ENCODE results near the gene NMUR1. TPM values are rescaled to one million over a fixed set of nuclear protein-coding genes. Genes with fewer than 3 reads are reported as not detected.

Gene NMUR1
- total and polyA plus RNA-seq, 2 donors (not counting 3 experiments of a cell fraction or from before 2014, with no cell fraction given): not detected

DNA sequence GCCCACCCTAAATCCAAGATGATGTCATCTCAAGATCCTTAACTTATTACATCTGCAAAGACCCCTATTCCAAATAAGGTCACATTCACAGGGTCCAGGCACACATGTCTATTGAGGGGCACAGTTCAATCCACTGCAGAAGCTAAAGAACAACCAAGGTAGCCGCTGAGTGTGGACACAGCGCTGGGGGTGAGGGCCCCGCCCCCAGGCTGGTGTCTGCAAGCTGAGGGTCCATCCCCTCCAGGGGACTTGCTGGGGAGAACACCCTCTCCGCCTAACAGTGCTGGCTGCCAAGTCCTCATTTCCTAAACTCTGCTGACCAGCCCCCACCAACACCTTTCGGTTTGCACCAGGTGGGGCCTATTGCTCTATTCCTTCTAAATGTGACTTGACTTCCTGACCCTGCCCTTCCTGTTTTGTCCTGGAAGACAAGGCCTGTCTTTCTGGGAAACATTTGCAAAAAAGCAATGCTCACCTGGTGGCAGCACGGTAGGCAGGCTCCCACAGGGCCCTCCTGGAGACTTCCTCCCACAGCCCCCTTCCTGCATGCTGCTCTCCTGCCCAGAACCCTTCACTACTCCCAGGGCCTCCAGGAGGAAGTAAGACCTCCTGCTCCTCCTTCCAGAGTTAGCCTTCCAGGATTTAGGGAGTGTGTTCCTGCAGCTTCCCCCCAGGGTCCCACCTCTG is 38.0 kb upstream of the NMUR1 start:
- intact Hi-C loops (cut with micrococcal nuclease): no loop called here
- POLR2A ChIA-PET: no interaction called here
- no peak overlapping the region for H3K27ac ChIP-seq (ENCODE audit: insufficient read depth, low read depth, low read length)
- no peaks in the 10 kb centered on the region for H3K9me3 ChIP-seq (replicated peaks; ENCODE audit: control insufficient read depth, insufficient read depth, low read length)
- DNase-seq (ENCODE audit: low read depth, low spot score) (no peak), FAIRE-seq (no peak)
- H3K79me2 ChIP-seq (ENCODE audit: control insufficient read depth, insufficient read depth, low read length): no peaks in the 10 kb centered on the region
- TF ChIP-seq POLR2AphosphoS5 (IDR thresholded peaks at IDR 0.05; ENCODE audit: insufficient read depth, low read depth, low read length): no peak
- no peak for TF ChIP-seq FOS (IDR thresholded peaks at IDR 0.05; ENCODE audit: borderline replicate concordance, insufficient read depth, low read length)
- no peak for TF ChIP-seq POLR2A (IDR thresholded peaks at IDR 0.05; ENCODE audit: low read depth, low read length)
- TF ChIP-seq JUN (IDR thresholded peaks at IDR 0.05; ENCODE audit: borderline replicate concordance, insufficient read depth, insufficient read length, low read depth): no peak
- TF ChIP-seq MYC (IDR thresholded peaks at IDR 0.05; ENCODE audit: low read depth, low read length): no peak
- no peak for TF ChIP-seq EZH2 (IDR thresholded peaks at IDR 0.05; ENCODE audit: borderline replicate concordance, low read depth, low read length, severe bottlenecking)
- TF ChIP-seq, protein P1, sequence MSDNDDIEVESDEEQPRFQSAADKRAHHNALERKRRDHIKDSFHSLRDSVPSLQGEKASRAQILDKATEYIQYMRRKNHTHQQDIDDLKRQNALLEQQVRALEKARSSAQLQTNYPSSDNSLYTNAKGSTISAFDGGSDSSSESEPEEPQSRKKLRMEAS (IDR thresholded peaks at IDR 0.05; ENCODE audit: insufficient read depth, insufficient read length): no peak
- TF ChIP-seq, protein P2, sequence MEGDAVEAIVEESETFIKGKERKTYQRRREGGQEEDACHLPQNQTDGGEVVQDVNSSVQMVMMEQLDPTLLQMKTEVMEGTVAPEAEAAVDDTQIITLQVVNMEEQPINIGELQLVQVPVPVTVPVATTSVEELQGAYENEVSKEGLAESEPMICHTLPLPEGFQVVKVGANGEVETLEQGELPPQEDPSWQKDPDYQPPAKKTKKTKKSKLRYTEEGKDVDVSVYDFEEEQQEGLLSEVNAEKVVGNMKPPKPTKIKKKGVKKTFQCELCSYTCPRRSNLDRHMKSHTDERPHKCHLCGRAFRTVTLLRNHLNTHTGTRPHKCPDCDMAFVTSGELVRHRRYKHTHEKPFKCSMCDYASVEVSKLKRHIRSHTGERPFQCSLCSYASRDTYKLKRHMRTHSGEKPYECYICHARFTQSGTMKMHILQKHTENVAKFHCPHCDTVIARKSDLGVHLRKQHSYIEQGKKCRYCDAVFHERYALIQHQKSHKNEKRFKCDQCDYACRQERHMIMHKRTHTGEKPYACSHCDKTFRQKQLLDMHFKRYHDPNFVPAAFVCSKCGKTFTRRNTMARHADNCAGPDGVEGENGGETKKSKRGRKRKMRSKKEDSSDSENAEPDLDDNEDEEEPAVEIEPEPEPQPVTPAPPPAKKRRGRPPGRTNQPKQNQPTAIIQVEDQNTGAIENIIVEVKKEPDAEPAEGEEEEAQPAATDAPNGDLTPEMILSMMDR (IDR thresholded peaks at IDR 0.05; ENCODE audit: extremely low read depth in 1 of 2, insufficient read depth in 1 of 2, low read depth in 1 of 2, low read length in 2 of 2): no peak
- TF ChIP-seq GATA2 (IDR thresholded peaks at IDR 0.05; ENCODE audit: insufficient read depth, insufficient read length, low read depth, low read length): no peak
- CTCF ChIA-PET: interaction anchor here (1.5 to 8.2 kb wide), 2 partner anchors 32 to 36 kb away, joined by 3 to 214 read pairs; no protein-coding TSS in a partner anchor
- H3K4me3 ChIP-seq (replicated peaks in 1 of 3; ENCODE audit: insufficient read depth in 1 of 3, low read depth in 1 of 3, low read length in 3 of 3): no peak overlapping the region
- no peaks in the 10 kb centered on the region for H4K20me1 ChIP-seq (replicated peaks; ENCODE audit: control insufficient read depth, extremely low read depth, insufficient read depth, low read length)
- dilution Hi-C loops (cut with MboI; ENCODE audit: extremely low pct_ligation_motif_present, low sequenced_read_pairs): no loop called here
- H2AFZ ChIP-seq (ENCODE audit: low read depth, low read length): no peak overlapping the region
- H3K36me3 ChIP-seq (ENCODE audit: control insufficient read depth in 2 of 2, extremely low read depth in 1 of 2, insufficient read depth in 2 of 2, low read length in 2 of 2): no peaks in the 10 kb centered on the region
- no TSS peak for BruUV-seq (replicated peaks)
- no peaks in the 10 kb centered on the region for H3K27me3 ChIP-seq (ENCODE audit: control insufficient read depth in 2 of 2, insufficient read depth in 2 of 2, low read length in 2 of 2)
- no peaks in the 10 kb centered on the region for H3K4me1 ChIP-seq (ENCODE audit: control insufficient read depth, extremely low read depth, insufficient read depth, low read length)
- H3K9me1 ChIP-seq (replicated peaks; ENCODE audit: control insufficient read depth, extremely low read depth, insufficient read depth, low read length): no peaks in the 10 kb centered on the region
- H3K4me2 ChIP-seq (ENCODE audit: insufficient read depth, low read length): no peak overlapping the region
- no peak overlapping the region for H3K9ac ChIP-seq (replicated peaks; ENCODE audit: extremely low read depth, insufficient read depth, low read length)
